ENCODE data around the gene PLEKHO2. TPM values are rescaled to one million over a fixed set of nuclear protein-coding genes. Genes with fewer than 3 reads are reported as not detected.

PLEKHO2 gene
- total and polyA plus RNA-seq, 2 of the 13 experiments (the other 11 are each of a cell fraction or from before 2014, with no cell fraction given), result 3.8 to 4.8 TPM

- TF ChIP-seq ZNF570 (CRISPR knock-in tag; IDR thresholded peaks at IDR 0.05; ENCODE audit: borderline replicate concordance) (no peak), HIVEP1 (CRISPR knock-in tag; IDR thresholded peaks at IDR 0.05) (peak; percentile 58; the same call in 1 of the 2 replicates), HOXA7 (CRISPR knock-in tag; IDR thresholded peaks at IDR 0.05) (no peak), BORCS8-MEF2B (CRISPR knock-in tag; IDR thresholded peaks at IDR 0.05) (peak; percentile 51; the same call in 1 of the 2 replicates), ZNF710 (CRISPR knock-in tag; IDR thresholded peaks at IDR 0.05; ENCODE audit: borderline replicate concordance) (0 out of 2 replicates have a peak, but pooled peaks have one; percentile 55), ZNF225 (CRISPR knock-in tag; IDR thresholded peaks at IDR 0.05) (0 out of 2 replicates have a peak, but pooled peaks have one; percentile 31), PHF5A (CRISPR knock-in tag; IDR thresholded peaks at IDR 0.05; ENCODE audit: low read depth, unreplicated experiment) (peak; percentile 30), ZNF672 (CRISPR knock-in tag; IDR thresholded peaks at IDR 0.05) (no peak), RFX1 (IDR thresholded peaks at IDR 0.05) (no peak), NR2C2 (CRISPR knock-in tag; IDR thresholded peaks at IDR 0.05; ENCODE audit: borderline replicate concordance) (no peak; the same call in 1 of the 2 replicates), CCAR2 (optimal IDR thresholded peaks at IDR 0.05; ENCODE audit: low read depth, low read length) (no peak), TFDP2 (CRISPR knock-in tag; IDR thresholded peaks at IDR 0.05) (peak; percentile 71; the same call in 1 of the 2 replicates), ZBED4 (CRISPR knock-in tag; IDR thresholded peaks at IDR 0.05; ENCODE audit: borderline replicate concordance) (peak; percentile 25; the same call in 1 of the 2 replicates), KLF12 (CRISPR knock-in tag; IDR thresholded peaks at IDR 0.05; ENCODE audit: borderline replicate concordance) (0 out of 2 replicates have a peak, but pooled peaks have one; percentile 24), ZNF709 (CRISPR knock-in tag; IDR thresholded peaks at IDR 0.05) (peak; percentile 50; the same call in 1 of the 2 replicates), ZNF615 (CRISPR knock-in tag; IDR thresholded peaks at IDR 0.05; ENCODE audit: borderline replicate concordance) (no peak), HNF1B (CRISPR knock-in tag; IDR thresholded peaks at IDR 0.05) (peak; percentile 74)
Measured at GRCh38 chr15:64825431-64826294, 16.1 kb upstream of the PLEKHO2 start, which contains the start of gene PIF1 (continued).
